Measurements from ENCODE around the gene HOXA7.

Gene HOXA7

GRCh38 chr7:27109466-27110185, 46.8 kb downstream of the HOXA7 start:
- DNase-seq (ENCODE audit: extremely low read depth in 1 of 2, low read depth in 1 of 2): no peak

DNA sequence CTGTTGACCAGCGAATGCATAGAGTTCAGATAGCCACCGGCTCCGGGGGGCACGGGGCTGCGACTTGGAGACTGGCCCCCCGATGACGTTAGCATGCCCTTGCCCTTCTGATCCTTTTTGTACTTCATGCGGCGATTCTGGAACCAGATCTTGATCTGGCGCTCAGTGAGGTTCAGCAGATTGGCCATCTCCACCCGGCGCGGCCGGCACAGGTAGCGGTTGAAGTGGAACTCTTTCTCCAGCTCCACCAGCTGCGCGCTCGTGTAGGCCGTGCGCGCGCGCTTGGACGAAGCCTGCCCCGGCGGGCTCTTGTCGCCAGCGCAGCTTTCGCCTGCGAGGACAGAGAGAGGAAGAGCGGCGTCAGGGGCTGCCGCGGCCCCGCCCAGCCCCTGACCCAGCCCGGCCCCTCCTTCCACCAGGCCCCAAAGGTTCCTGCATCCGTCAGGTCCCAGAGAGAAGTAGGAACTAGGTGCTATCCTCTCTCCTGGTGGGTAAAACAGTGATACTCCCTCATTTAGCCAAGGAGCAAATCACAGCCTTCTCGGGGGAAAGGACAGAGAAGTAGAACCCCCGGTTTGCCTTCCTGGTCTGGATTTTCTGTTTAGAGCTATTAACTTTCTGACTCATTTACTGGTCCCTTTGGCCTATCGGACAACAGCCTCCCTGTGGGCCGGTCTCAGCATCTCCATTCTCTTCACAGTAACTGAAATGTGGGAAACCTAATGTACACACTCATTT, 47.9 kb downstream of the HOXA7 start:
- no peak for DNase-seq (ENCODE audit: extremely low read depth in 1 of 2, low read depth in 1 of 2)

- no peak for DNase-seq (ENCODE audit: extremely low read depth in 1 of 2, low read depth in 1 of 2)
Observed at GRCh38 chr7:27107391-27108381, 48.8 kb downstream of the HOXA7 start.

- no peak for DNase-seq (ENCODE audit: extremely low read depth in 1 of 2, low read depth in 1 of 2)
Observed at GRCh38 chr7:27106901-27107240, 49.6 kb downstream of the HOXA7 start.

DNA sequence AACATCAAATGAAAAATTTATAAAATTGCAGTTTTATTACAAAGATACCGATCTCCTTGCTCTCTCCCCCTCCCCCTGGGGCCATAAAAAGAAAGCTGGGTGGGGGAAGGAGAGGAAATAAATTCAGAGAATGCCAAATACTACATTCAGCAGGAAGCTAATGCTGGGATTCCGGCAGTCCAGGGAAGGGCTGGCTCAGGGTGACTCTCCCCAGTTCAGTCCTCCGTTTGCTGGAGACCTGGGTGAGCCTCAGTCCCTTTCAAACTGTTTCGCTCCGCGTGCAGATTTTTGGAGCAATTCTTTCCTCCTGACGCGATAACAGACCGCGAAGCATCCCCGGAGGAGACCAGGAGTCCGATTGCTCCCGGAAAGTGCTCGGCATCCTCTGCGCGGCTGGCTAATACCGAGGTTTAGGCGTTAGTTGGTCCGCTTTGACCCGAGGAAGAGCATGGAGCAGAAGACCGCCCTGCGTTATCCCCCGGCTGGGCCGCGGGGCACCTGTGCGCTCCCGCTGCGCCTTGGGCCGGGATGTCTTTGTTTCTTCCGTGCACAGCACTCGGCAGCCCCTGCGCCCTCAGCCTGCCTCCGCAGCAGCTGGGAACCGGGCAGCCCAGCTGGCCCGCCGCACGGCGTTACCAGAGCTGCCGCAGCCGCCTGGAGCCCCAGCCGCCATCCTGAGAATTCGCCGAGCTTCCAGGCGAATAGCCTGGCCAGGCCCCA, 50.1 kb downstream of the HOXA7 start:
- no peak for DNase-seq (ENCODE audit: extremely low read depth in 1 of 2, low read depth in 1 of 2)

DNA sequence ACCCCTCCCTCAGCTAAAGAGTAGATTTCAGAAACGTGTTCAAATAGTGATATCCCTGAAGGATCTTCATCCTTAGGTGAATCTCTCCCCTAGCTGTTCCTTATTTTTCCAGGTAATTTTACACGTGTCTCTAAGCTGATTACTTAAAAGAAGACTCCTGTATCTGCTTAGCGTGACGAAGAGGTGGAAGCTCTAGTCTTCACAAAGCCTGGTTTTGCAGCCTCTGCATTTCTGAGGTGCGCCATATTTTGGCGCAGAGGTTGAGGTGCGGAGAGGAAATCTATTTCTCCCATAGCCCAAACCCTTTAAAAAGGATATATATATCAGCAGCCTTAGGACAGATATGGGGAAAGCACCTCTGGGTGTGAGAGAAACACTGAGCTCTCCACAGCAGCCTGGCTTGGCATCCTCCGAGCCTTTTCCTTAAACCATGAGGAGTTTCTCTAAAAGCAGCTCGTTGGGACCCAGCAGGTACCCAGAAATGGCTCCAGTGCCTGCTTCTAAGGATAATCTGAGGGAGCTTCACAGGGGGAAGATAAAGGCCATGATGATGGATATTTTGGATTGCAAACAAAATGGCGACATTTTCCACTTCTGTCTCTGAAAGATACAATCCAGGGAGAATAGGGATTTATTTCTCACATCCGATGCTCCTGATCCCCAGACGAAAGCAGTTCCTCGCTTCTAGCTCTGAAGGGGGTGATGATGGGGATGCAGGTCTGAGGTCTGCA, 51.0 kb downstream of the HOXA7 start:
- no peak for DNase-seq (ENCODE audit: extremely low read depth in 1 of 2, low read depth in 1 of 2)

GRCh38 chr7:27104341-27105058, 52.0 kb downstream of the HOXA7 start:
- DNase-seq (ENCODE audit: extremely low read depth in 1 of 2, low read depth in 1 of 2): no peak

All from activated CD8-positive, alpha-beta memory T cell treated with anti-CD3 and anti-CD28 coated beads for 1 hour (primary cell).